Right lobe of liver (tissue), 6 donors: ENCODE data around the gene KCNQ1. TPM values are rescaled to one million over a fixed set of nuclear protein-coding genes. Genes with fewer than 3 reads are reported as not detected.

Experiments used
- ATAC-seq, 4 donors: fragments of 200-7000 bp; cut with Tn5 transposase; one replicate each; pipeline ENCODE4 v1.9.1; 2020; ENCODE audit warnings: mild to moderate bottlenecking in 4 of 4, moderate library complexity in 4 of 4
- DNase-seq, 3 donors: peaks; one replicate each; pipeline ENCODE4 v3.0.0-alpha.2; 2020
- H3K27ac ChIP-seq, 3 donors: fragments of 200-600 bp; one replicate each; pipeline ENCODE4 v1.8.0; 2022
- H3K27me3 ChIP-seq, 2 donors: fragments of 200-600 bp; one replicate each; pipeline ENCODE4 v1.8.0; 2022
- H3K36me3 ChIP-seq, 4 donors: fragments of 200-600 bp; sonication (generic) in 1 of 4; one replicate each; pipeline versions ENCODE4 v1.5.1 to v1.8.0; 2017 to 2022; ENCODE audit warnings: control low read depth in 1 of 4
- H3K4me1 ChIP-seq, 4 donors: fragments of 200-600 bp; sonication (generic) in 1 of 4; one replicate each; pipeline versions ENCODE4 v1.5.1 to v1.8.0; 2017 to 2022; ENCODE audit warnings: control low read depth in 1 of 4
- H3K4me3 ChIP-seq, 3 donors: fragments of 200-600 bp; one replicate each; pipeline ENCODE4 v1.8.0; 2022
- H3K9me3 ChIP-seq, 4 donors: fragments of 200-600 bp; sonication (generic) in 1 of 4; one replicate each; pipeline versions ENCODE4 v1.5.1 to v1.8.0; 2017 to 2022; ENCODE audit warnings: control low read depth in 1 of 4
- CTCF ChIP-seq, 4 donors: fragments of 200-600 bp in 3 of 4; fragments of 450-650 bp in 1 of 4; IDR thresholded peaks; one replicate each; pipeline versions ENCODE4 v1.5.1 to v1.8.0; 2016 to 2022; ENCODE audit warnings: antibody characterized with exemption in 4 of 4, mild to moderate bottlenecking in 2 of 4
- POLR2A ChIP-seq: fragments of 450-650 bp; IDR thresholded peaks from one replicate; pipeline ENCODE4 v1.6.1; 2017; ENCODE audit warnings: antibody characterized with exemption, mild to moderate bottlenecking
- WGBS: methylation state at CpG from one replicate; pipeline ENCODE4 v1.1.6; 2018; ENCODE audit warnings: low coverage, low lambda C conversion rate; ENCODE audit not compliant: insufficient coverage; ENCODE audit errors: missing lambda C conversion rate; 5-methylcytosine and 5-hydroxymethylcytosine counted together
- intact Hi-C, 2 donors: fragments of 100-400 bp; cut with DNase I; formaldehyde crosslinking; loops; one replicate each; pipeline versions ENCODE4 v1.11.2 to v1.14.1; 2022
- total RNA-seq, 6 experiments: library from RNA; depleted of rRNA in 2 of 6; stranded (reverse); fragments of >200 nt in 2 of 6; fragmentation: NEBNext Ultra II Directional in 3 of 6; extraction: Animal tissue kit (Norgen Biotek cat#: 25700) in 3 of 6; gene quantifications; one replicate each; pipeline versions ENCODE4 v1.1.0 to v1.2.4, GENCODE V29; 2016 to 2023
- donor health status: DM: no; HTN: yes; CAD: no.
- donor health status: DM: no; HTN: no; CAD: no.
- donor health status: DM: no; HTN: no; CAD: no.
- donor health status: DM: no; HTN: yes; CAD: no.
- donor health status: DM: no; HTN: yes; CAD: no.

The KCNQ1 gene
- total RNA-seq, 6 experiments from 2014 or later, result 0.61 to 2.4 (median 1.8) TPM

- no peaks in the 10 kb centered on the region for H3K9me3 ChIP-seq
- ATAC-seq (no peak), DNase-seq (peak in 1 of 3 donors; percentile 48)
- intact Hi-C loops, result no loop called here
- no peaks in the 10 kb centered on the region for H3K4me1 ChIP-seq
- no peaks in the 10 kb centered on the region for H3K36me3 ChIP-seq
- no peak overlapping the region for H3K4me3 ChIP-seq
- no peak for TF ChIP-seq CTCF (IDR thresholded peaks at IDR 0.05)
- no peak for TF ChIP-seq POLR2A
- H3K27me3 ChIP-seq, result no peaks in the 10 kb centered on the region
- no peak overlapping the region for H3K27ac ChIP-seq
- WGBS, result 96% methylated on average over 6 of the region's 7 CpGs
Measured at GRCh38 chr11:2714871-2715270, 270.1 kb downstream of the KCNQ1 start.

GRCh38 chr11:2715716-2716350 is 271.0 kb downstream of the KCNQ1 start:
- DNase-seq, result no peak
- ATAC-seq, result no peak
- Histone ChIP-seq H3K27ac (no peak overlapping the region), H3K4me3 (no peak overlapping the region), H3K36me3 (no peaks in the 10 kb centered on the region), H3K27me3 (no peaks in the 10 kb centered on the region), H3K9me3 (no peaks in the 10 kb centered on the region), H3K4me1 (no peaks in the 10 kb centered on the region)
- TF ChIP-seq CTCF (IDR thresholded peaks at IDR 0.05), result no peak
- TF ChIP-seq POLR2A, result no peak
- intact Hi-C loops, result no loop called here
- WGBS, result 72% methylated on average over 7 of the region's 15 CpGs

GRCh38 chr11:2716376-2717095 is 271.7 kb downstream of the KCNQ1 start:
- no CpG with 5 or more reads among the region's 14 CpGs for WGBS
- peak in 1 of 3 donors; percentile 49 for DNase-seq
- TF ChIP-seq POLR2A (no peak), CTCF (IDR thresholded peaks at IDR 0.05) (no peak)
- Histone ChIP-seq H3K27ac (no peak overlapping the region), H3K36me3 (no peaks in the 10 kb centered on the region), H3K4me3 (no peak overlapping the region), H3K27me3 (no peaks in the 10 kb centered on the region), H3K9me3 (no peaks in the 10 kb centered on the region), H3K4me1 (no peaks in the 10 kb centered on the region)
- ATAC-seq, result no peak
- intact Hi-C loops, result no loop called here

- TF ChIP-seq POLR2A (no peak), CTCF (IDR thresholded peaks at IDR 0.05) (no peak)
- ATAC-seq, result no peak
- intact Hi-C loops, result no loop called here
- no peak overlapping the region for H3K27ac ChIP-seq
- H3K36me3 ChIP-seq, result no peaks in the 10 kb centered on the region
- H3K4me3 ChIP-seq, result no peak overlapping the region
- DNase-seq, result peak in 1 of 3 donors; percentile 37
- no peaks in the 10 kb centered on the region for H3K27me3 ChIP-seq
- no peaks in the 10 kb centered on the region for H3K4me1 ChIP-seq
- H3K9me3 ChIP-seq, result no peaks in the 10 kb centered on the region
- 67% methylated on average over 8 of the region's 22 CpGs for WGBS
Measured at GRCh38 chr11:2717561-2718325, 272.9 kb downstream of the KCNQ1 start.
